Upper lobe of right lung (tissue), 1 donor: ENCODE results near the gene LPCAT3. TPM values are rescaled to one million over a fixed set of nuclear protein-coding genes. Genes with fewer than 3 reads are reported as not detected.
"Not testable (repeated sequence)": the region's sequence is repeated elsewhere in the genome, so short reads cannot be mapped to it uniquely, and the experiment has no call there.

Experiments used
- ATAC-seq: fragments of 200-7000 bp; cut with Tn5 transposase; one replicate; pipeline ENCODE4 v1.9.1; 2020; ENCODE audit warnings: mild to moderate bottlenecking, moderate library complexity
- DNase-seq: peaks from one replicate; pipeline ENCODE4 v3.0.0-alpha.2; 2020
- H3K27ac ChIP-seq: fragments of 200-600 bp; one replicate; pipeline ENCODE4 v1.8.0; 2022
- H3K27me3 ChIP-seq: fragments of 200-600 bp; one replicate; pipeline ENCODE4 v1.8.0; 2022; ENCODE audit warnings: mild to moderate bottlenecking
- H3K36me3 ChIP-seq: fragments of 200-600 bp; one replicate; pipeline ENCODE4 v1.8.0; 2022
- H3K4me1 ChIP-seq: fragments of 200-600 bp; one replicate; pipeline ENCODE4 v1.8.0; 2022
- H3K4me3 ChIP-seq: fragments of 200-600 bp; one replicate; pipeline ENCODE4 v1.8.0; 2022; ENCODE audit warnings: mild to moderate bottlenecking
- H3K9me3 ChIP-seq: fragments of 200-600 bp; one replicate; pipeline ENCODE4 v1.8.0; 2022
- CTCF ChIP-seq: fragments of 200-600 bp; IDR thresholded peaks from one replicate; pipeline ENCODE4 v1.8.0; 2022; ENCODE audit warnings: antibody characterized with exemption
- intact Hi-C: fragments of 100-400 bp; cut with DNase I; formaldehyde crosslinking; loops from one replicate; pipeline ENCODE4 v1.11.0; 2022
- total RNA-seq: library from RNA; stranded (reverse); fragmentation: NEBNext Ultra II Directional; extraction: Animal tissue kit (Norgen Biotek cat#: 25700); gene quantifications from one replicate; pipeline ENCODE4 v1.2.1, GENCODE V29; 2021
- donor health status: DM: no; HTN: yes; CAD: no; lungs with severe emphysema.

LPCAT3 gene
- total RNA-seq, 1 donor from 2014 or later: 70.5 TPM

- no peaks in the 10 kb centered on the region for H3K9me3 ChIP-seq
- intact Hi-C loops: no loop called here
- ATAC-seq (no peak), DNase-seq (no peak)
- H3K4me3 ChIP-seq: no peak overlapping the region
- H3K27me3 ChIP-seq: no peaks in the 10 kb centered on the region
- no peaks in the 10 kb centered on the region for H3K36me3 ChIP-seq
- H3K27ac ChIP-seq: no peak overlapping the region
- TF ChIP-seq CTCF: no peak
- peaks cover 7% of the 10 kb centered on the region for H3K4me1 ChIP-seq
These were observed 27.6 kb upstream of the LPCAT3 start for GRCh38 chr12:7045913-7046312.

GRCh38 chr12:7042842-7043241 is 24.6 kb upstream of the LPCAT3 start:
- no peaks in the 10 kb centered on the region for H3K36me3 ChIP-seq
- H3K27ac ChIP-seq: no peak overlapping the region
- H3K4me1 ChIP-seq: peaks cover 7% of the 10 kb centered on the region
- DNase-seq (no peak), ATAC-seq (peak; percentile 91)
- H3K4me3 ChIP-seq: no peak overlapping the region
- peak; percentile 50 for TF ChIP-seq CTCF
- H3K9me3 ChIP-seq: no peaks in the 10 kb centered on the region
- intact Hi-C loops: no loop called here
- H3K27me3 ChIP-seq: no peaks in the 10 kb centered on the region

GRCh38 chr12:7039403-7039802 is 21.1 kb upstream of the LPCAT3 start:
- no peak for DNase-seq
- intact Hi-C loops: no loop called here
- TF ChIP-seq CTCF: no peak

GRCh38 chr12:7038591-7038990 is 20.3 kb upstream of the LPCAT3 start:
- no peak overlapping the region for H3K27ac ChIP-seq
- ATAC-seq (no peak), DNase-seq (no peak)
- H3K4me3 ChIP-seq: no peak overlapping the region
- TF ChIP-seq CTCF: no peak
- no peaks in the 10 kb centered on the region for H3K4me1 ChIP-seq
- intact Hi-C loops: no loop called here
- H3K36me3 ChIP-seq: no peaks in the 10 kb centered on the region
- no peaks in the 10 kb centered on the region for H3K27me3 ChIP-seq
- no peaks in the 10 kb centered on the region for H3K9me3 ChIP-seq

More at GRCh38 chr12:7039403-7039802, 21.1 kb upstream of the LPCAT3 start:
- no peak overlapping the region for H3K4me3 ChIP-seq
- no peak for ATAC-seq
- H3K27me3 ChIP-seq: no peaks in the 10 kb centered on the region
- H3K9me3 ChIP-seq: no peaks in the 10 kb centered on the region
- no peak overlapping the region for H3K27ac ChIP-seq
- no peaks in the 10 kb centered on the region for H3K4me1 ChIP-seq
- no peaks in the 10 kb centered on the region for H3K36me3 ChIP-seq

GRCh38 chr12:7037411-7037810 is 19.1 kb upstream of the LPCAT3 start:
- H3K27me3 ChIP-seq, H3K4me3 ChIP-seq, ATAC-seq, H3K4me1 ChIP-seq, H3K27ac ChIP-seq, DNase-seq, H3K9me3 ChIP-seq, intact Hi-C loops, H3K36me3 ChIP-seq: not testable (repeated sequence)

- no peak overlapping the region for H3K27ac ChIP-seq
- DNase-seq (no peak), ATAC-seq (no peak)
- no peak overlapping the region for H3K4me3 ChIP-seq
- no peaks in the 10 kb centered on the region for H3K4me1 ChIP-seq
- no peaks in the 10 kb centered on the region for H3K27me3 ChIP-seq
- no peaks in the 10 kb centered on the region for H3K36me3 ChIP-seq
- no peaks in the 10 kb centered on the region for H3K9me3 ChIP-seq
- no peak for TF ChIP-seq CTCF
- intact Hi-C loops: no loop called here
These were observed 17.2 kb upstream of the LPCAT3 start for GRCh38 chr12:7035463-7035862.
